ENCODE data around the gene ZNF607.
"Not testable (repeated sequence)": the region's sequence is repeated elsewhere in the genome, so short reads cannot be mapped to it uniquely, and the experiment has no call there.

ZNF607 gene

DNA sequence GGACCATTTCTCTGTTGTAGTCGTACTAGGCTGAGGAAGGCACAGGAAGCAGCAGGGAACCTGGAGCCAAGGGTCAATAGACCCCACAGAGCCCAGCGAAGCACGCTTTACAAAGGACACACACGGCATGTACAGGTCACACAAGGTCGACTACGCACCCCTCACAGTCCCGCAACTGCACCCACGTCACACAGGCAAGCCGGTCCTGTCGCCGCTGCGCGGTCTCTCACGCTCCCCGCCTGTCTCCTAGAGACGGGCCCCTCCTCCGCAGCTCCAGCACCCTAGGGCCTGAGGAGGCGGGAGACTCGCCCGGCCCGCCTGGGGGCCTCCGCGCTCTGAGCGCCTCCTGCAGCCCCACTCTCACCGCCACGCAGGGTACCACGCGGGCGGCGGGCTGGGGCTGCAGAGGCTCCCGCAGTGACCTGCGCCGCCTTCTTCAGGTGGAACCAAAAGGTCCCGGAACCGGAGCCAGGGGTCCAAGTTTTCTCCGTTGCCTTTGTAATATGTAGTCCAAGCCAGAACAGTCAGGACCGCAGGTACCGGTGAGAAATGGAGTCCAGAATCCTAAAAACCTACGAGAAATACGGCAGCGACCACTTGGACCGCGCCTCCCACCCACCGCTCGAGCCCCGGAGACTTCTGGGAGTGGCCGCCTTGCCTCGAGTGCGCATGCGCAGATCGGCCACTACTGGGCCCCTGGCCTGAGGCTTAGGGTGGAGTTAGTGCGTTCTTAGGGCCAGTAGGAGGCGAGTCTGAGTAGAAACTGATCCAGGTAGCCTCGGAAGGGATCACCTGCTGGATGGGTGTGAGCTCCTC is at the start of gene ZNF607:
Gene ZNF607, minus strand, starts transcription at position 651 of the 816 bp plus-strand sequence. CDS start 8,143 bp downstream, outside the sequence.
- peak; percentile 80 for DNase-seq (ENCODE audit: low read depth)

DNA sequence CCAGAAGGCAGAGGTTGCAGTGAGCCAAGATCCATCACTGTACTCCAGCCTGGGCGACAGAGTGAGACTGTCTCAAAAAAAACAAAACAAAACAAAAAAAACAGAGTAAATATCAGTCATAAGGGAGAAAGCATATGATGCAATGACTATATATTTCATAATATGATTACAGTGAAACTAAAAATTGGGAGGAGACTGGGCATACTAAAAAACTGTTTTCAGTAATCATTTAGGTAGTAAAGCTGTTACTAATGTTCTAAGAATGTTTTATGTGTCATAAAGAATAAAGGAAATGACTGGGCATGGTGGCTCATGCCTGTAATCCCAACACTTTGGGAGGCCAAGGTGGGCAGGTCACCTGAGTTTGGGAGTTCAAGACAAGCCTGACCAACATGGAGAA is 43.9 kb upstream of the ZNF607 start:
- DNase-seq (ENCODE audit: low read depth) = no peak

DNA sequence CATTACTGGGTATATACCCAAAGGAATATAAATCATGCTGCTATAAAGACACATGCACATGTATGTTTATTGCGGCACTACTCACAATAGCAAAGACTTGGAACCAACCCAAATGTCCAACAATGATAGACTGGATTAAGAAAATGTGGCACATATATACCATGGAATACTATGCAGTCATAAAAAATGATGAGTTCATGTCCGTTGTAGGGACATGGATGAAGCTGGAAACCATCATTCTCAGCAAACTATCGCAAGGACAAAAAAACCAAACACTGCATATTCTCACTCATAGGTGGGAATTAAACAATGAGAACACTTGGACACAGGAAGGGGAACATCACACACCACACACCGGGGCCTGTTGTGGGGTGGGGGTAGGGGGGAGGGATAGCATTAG is 38.1 kb upstream of the ZNF607 start:
- DNase-seq (ENCODE audit: low read depth) = not testable (repeated sequence)

DNA sequence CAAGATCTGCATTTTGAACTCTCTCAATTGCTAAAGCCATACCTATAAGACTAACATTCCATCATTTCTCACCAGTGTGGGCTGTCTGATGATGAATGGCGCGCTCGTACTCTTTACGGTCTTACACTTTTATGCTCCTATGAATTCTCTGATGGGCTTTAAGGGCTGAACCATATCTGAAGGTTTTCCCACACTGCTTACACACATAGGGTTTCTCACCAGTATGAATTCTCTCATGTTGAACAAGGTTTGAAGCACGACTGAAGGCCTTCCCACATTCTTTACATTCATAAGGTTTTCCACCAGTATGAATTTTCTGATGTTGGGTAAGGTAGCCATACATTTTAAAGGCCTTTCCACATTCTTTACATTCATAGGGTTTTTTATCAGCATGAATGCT is 18.8 kb upstream of the ZNF607 start:
- DNase-seq (ENCODE audit: low read depth) = no peak

DNA sequence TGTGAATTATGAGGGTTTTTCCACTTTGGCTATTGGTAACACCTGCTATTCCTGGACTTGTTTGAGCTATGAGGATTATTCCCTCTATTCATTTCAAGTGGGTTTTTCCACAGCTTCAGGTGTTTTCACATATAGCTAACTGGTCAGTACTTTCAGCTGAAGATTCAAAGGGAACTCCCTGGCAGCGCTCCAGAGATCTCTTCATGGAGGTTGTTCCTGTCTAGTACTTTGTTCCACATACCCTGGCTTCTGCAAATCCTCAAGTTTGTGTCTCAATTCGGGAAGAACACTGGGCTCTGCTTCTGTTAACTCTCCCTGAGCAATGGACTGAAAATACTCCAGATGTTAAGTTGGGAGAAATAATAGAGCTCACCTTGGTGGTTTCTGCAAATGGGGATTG is 5.6 kb upstream of the ZNF607 start:
- DNase-seq (ENCODE audit: low read depth) = no peak

DNA sequence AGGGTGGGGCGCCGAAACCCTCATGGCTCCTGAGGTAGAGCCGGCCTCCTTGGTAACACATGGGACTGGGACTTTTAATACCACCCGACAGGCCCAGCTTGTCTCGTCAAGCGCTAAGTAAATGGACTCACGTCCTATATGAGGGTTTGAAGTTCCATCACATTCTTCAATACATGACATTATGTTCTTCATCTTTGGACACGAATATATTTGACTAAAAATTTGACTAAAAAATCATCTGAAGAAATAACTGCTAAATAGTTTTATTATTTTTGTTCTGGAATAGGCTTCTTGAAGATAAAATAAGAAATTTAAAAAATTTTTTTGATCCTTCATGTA is 335 bp upstream of the ZNF607 start:
- DNase-seq (ENCODE audit: low read depth) = no peak

DNA sequence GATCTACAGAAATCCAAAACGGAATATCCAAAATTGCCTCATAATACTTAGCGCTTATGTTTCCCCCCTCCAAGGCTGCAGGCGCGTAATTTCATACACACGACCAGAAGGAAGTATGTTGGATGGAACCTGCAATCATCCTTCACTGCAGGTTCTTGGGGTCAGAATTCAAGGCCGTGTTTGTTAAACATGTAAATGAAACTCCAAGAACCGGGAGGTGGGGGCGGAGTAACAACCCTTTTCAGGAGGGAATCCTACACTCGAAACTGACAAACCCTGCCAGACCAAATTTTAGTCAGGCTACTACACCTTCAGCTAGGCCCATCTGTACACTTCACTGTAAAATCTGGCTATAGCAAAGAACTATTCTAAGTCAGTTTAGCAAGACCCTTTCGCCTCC is 1.3 kb downstream of the ZNF607 start:
- no peak for DNase-seq (ENCODE audit: low read depth)

DNA sequence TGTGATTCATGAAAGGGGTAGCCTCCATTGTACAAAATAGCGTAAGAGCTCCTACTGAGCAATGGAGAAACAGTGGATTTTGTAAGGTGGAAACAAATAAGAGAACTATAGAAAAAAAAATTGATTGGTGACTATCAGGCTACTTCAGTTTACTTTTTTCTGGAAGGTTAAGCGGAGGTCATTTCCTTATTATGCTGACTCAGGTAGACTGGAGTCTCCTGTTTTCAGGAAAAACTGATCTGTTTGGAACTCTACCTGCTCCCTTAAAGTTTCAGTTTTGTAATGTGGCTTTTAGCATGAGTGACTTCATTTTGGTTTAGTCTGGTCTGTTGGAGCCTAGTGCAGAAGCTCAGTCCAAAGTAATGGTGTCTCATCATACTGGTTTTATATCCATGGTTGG is 3.4 kb downstream of the ZNF607 start:
- no peak for DNase-seq (ENCODE audit: low read depth)

DNA sequence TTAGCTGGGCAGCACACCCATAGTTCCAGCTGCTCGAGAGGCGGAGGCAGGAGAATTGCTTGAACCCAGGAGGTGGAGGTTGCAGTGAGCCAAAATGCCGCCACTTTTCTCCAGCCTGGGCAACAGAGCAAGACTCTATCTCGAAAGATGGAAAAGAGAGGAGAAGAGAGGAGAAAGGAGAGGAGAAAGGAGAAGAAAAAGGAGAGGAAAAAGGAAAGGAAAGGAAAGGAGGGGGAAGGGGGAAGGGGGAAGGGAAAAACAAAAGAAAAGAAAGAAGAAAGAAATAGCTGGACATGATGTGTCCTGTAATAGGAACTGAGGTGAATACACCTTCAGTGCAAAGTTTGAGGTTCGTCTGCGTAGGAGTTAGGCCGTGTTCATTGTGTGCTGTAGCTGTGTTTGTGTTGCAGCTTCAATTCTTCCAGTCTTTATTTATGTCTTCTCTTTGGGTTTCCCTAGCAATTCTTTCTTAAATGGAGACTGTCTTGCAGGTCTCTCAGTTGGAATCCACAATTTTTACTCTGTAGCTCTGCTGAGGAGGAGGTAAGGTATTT is 13.4 kb downstream of the ZNF607 start:
- DNase-seq (ENCODE audit: low read depth) = no peak

DNA sequence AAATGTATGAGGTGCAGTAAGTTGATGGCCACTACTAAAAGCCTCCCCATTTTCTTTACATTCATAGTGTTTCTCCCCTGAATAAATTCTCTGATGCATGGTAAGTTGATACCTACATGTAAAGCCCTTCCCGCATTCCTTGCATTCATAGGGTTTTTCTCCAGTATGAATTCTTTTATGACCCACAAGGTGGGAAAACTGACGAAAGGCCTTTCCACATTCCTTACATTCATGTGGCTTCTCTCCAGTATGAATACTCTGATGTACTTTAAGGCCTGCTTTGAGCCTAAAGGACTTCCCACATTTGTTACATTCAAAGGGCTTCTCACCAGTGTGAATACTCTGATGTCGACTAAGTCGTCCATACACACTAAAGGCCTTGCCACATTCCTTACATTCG is 20.5 kb downstream of the ZNF607 start:
- DNase-seq (ENCODE audit: low read depth) = no peak

DNA sequence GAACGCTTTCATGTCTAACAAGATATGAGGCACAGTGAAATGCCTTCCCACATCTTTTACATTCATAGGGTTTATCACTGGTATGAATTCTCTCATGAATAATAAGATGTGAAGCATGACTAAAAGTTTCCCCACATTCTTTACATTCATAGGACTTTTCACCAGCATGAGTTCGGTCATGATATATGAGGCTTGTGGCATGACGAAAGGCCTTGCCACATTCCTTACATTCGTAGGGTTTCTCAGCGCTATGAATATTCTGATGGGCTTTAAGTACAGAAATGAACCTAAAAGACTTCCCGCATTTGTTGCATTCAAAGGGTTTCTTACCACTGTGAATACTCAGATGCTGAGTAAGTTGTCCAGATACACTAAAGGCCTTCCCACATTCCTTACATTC is 21.3 kb downstream of the ZNF607 start:
- DNase-seq (ENCODE audit: low read depth) = no peak

DNA sequence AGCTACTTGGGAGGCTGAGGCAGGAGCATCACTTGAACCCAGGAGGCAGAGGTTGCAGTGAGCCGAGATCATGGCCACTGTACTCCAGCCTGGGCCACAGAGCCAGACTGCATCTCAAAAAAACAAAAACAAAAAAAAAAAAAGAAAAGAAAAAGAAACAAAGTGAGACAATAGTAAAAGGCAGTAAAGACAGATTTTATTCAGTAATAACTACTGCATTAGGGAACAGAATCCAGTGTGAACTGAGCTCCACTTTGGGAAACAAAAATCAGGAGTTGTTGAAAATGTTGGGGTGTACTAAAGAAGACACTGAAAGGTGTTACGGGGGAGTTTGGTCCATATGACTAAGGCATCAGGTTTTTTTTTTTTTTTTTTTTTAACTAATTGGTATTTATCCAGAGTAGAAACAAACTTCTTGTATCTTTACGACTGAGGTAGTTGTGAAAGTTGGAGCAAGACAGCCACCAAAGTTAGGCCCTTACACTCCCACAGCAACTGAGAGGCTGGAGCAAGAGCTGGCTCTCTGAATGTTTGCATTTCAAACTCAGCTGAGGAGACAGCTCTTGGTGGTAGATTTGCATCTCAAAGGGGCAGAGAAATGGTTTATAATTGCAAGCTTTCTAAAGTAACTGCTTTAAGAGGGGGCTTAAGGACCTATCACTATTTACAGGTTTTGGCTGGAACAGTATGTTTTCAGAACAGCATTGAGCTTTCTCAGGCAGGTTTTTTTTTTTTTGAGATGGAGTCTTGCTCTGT is 24.2 kb downstream of the ZNF607 start:
- DNase-seq (ENCODE audit: low read depth) = no peak

DNA sequence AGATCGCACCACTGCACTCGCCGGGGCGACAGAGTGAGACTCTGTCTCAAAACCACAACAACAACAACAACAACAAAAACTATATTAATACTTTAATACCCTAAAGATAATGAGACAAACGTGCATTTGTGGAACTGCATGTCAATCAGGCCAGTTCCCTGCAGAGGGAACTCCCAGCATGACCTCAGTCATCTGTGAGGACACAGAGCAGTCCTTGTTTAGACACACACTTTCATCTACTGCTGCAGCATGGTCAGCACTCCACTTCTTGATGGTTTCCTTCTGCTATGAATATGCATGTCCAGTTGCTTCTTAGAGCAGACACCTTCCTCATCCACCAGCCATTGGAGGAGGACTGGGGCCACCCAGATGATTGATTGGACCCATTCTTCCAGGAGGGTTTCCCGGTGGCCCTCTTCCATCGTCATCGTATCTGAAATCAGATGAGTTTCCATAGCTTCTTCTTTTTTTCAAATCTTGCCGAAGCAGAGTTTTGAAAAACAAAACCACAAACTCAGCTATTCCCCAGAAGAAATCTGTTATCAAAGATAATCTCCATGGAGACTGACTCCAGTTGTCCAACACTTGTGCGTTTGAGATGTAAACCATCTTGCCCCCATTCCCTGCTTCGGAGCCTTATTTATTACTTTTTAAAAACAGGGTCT is 26.5 kb downstream of the ZNF607 start:
- no peak for DNase-seq (ENCODE audit: low read depth)

DNA sequence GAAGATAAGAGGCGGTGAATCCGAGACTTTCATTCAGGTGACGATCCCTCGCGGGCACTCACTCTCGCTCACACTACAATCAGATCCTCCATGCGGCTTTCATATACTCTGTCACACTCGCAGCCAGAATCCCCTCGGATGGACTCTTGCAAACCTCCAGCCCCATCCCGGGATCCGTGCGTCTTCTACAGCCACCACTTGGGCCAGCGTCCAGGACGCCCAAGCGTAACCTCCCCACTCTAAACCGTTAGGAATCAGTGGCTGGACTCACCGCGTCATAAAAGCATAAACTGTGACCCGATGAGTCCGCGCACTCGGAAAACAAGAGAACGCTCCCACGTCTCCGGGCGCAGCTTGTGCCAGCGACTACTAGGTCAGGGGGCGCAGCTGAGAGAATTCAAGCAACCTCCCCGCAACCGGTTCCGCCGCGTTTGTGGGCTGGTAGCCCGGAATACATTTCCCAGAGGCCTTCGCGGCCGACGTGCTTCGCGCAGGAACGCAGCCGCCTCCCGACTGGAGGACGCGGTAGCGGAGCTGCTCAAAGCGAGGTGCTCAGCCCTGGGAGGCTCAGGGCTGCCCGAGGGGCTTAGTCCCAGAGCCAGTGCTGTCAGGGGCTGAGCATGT is 27.6 kb downstream of the ZNF607 start:
- peak; percentile 68 for DNase-seq (ENCODE audit: low read depth)

DNA sequence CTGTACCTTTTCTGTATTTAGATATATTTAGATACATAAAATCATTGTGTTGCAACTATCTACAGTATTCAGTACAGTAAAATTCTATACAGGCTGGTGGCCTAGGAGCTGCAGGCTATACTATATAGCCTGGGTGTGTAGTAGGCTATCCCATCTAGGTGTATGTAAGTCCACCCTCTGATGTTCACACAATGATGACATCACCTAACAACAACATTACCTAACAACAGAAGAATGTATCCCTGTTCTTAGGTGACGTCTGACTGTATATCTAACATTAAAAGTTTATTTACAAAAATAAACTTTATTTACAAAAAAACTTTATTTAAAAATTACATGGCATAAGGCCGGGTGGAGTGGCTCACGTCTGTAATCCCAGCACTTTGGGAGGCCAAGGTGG is 36.0 kb downstream of the ZNF607 start:
- no peak for DNase-seq (ENCODE audit: low read depth)

DNA sequence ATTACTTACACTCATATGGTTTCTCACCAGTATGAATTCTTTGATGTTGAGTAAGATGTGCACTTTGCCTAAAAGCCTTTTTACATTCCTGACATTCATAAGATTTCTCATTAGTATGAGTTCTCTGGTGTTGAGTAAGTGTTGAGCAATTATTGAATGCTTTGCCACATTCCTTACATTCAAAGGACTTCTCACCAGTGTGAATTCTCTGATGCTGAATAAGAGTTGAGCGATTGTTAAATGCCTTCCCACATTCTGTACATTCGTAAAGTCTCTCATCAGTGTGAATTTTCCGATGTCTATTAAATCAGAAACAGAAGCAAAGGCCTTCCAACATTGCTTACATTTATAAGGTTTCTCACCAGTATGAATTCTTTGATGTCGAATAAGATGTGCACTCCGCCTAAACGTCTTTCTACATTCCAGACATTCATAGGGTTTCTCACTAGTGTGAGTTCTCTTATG is 50.1 kb downstream of the ZNF607 start:
- DNase-seq (ENCODE audit: low read depth) = no peak

DNA sequence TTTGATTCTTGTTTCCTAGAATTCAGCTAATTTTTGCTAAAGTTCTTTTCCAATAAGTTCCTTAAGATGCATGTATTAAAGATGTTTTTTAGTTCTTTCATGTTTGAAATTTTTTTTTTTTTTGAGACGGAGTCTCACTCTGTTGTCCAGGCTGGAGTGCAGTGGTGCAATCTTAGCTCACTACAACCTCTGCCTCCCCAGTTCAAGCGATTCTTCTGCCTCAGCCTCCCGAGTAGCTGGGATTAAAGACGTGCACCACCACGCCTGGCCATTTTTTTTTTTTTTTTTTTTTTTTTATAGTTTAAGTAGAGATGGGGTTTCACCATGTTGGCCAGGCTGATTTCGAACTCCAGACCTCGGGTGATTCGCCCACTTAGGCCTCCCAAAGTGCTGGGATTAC is 62.4 kb downstream of the ZNF607 start:
- not testable (repeated sequence) for DNase-seq (ENCODE audit: low read depth)

DNA sequence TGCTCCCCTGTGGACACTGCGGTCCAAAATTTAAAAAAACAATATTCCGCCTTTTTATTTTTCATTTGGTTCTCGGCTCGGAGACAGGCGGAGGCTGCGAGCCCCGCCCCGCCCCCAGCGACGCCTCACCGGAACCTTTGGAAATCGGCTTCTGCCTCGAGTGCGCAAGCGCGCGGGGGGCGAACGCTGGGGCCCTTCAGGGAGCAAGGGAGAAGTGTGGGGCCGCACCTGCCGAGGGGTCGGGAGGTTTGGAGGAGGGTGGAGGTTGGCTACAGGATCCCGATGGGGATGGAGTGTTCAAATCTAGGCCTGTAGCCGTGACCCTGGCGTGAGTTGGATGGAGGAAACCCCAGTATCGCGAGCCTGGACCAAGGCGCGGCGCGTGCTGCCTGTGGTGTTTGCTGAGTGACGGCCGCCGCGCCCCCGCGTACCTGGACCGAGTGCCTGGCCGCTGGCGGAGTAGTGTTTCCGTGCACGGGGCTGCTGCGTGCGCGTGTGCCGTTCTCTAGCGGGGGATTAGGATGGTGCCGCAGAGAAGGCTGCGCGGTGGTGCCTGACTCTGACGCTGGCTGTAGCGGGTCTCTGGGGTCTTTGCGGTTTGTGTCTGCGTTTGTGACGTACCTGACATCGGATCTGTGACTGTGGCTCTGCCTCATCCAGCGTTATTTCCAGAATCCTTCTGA is 63.7 kb downstream of the ZNF607 start:
- DNase-seq (ENCODE audit: low read depth) = peak; percentile 78

DNA sequence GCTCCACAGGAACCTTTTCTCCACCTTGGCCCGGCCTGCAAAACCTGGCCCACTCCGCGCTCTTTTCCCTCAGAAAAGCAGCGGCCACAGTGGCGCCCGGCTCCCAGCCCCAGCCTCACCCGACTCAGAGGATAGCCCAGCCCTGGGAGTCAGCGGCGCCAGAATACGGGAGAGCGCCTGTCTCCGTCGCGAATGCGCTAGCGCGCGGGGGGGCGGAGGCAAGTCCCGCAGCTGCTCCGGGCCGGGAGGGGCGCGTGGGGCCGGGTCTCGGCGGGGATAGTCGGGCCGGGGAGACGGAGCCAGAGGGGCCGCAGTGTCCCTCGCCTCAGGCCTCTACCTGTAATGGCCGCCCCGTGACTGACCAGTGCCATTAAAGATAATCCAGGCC is 64.3 kb downstream of the ZNF607 start, which contains the start of gene ZFP30:
Gene ZFP30, minus strand, starts transcription at position 165 of the 388 bp plus-strand sequence. CDS start 7,643 bp downstream, outside the sequence.
- peak; percentile 61 for DNase-seq (ENCODE audit: low read depth)

DNA sequence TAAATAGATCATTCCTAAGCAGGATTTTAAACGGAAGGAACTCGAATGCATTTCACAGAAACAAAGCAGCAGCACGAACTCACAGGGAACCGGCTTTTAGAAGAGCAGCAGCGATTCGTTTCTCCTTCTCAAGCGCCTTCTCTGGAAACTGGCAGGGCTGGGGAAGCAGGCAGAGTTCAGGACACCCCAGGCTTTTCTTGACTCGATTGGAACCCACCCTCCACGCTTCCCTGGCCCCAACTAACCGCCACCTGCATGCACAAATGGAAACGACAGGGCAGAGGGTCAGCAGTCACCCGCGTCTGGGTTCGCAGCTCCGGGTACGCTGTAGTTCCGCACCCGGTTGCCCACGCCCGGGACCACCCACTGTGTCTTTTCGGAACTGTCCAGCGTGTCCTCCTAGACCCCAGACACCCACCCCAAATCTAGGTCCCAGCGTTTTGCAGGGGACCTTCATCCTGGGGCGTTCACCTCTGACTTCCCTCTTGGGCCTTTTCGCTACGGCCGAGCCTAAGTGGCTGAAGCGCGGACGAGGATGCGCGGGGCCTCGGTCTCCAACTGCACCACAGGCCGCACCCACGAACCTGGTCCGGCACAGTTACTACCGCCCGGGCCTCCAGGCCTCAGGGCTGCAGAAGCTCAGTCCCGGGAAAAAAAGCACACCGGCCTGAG is 64.8 kb downstream of the ZNF607 start:
- no peak for DNase-seq (ENCODE audit: low read depth)

DNA sequence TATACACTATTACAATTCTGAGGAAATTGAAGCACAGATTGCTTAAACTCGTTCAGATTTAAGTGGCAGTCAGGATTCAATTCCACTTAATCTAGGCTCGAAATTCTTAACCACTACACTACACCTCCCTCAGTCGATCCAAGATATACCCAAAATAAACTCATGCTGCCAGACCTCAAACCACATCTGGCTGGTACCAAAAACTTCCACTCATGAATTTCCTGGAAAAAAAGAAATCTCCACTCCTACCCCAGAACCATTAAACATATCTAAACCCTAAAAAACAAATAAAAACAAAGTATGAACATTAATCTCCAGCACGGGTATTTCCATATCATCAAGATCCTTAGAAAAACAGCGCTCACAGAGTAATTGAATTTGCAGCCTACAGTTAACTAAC is 65.4 kb downstream of the ZNF607 start:
- DNase-seq (ENCODE audit: low read depth) = no peak

Data from stimulated activated CD8-positive, alpha-beta memory T cell treated with anti-CD3 and anti-CD28 coated beads, Interleukin-4, amount 100 ng/mL, for 24 hours (primary cell).